Measurements from ENCODE around the gene EPS8. TPM values are rescaled to one million over a fixed set of nuclear protein-coding genes. Genes with fewer than 3 reads are reported as not detected.

Gene EPS8
- total RNA-seq, 2 donors from 2014 or later: 38.0 to 46.2 TPM

GRCh38 chr12:15732341-15733061 lies 56.7 kb downstream of the EPS8 start:
- no peaks in the 10 kb centered on the region for H3K9me3 Mint-ChIP-seq
- H3K4me3 Mint-ChIP-seq: no peak overlapping the region
- DNase-seq (ENCODE audit: low spot score) (no peak), ATAC-seq (no peak)
- peaks cover 4 to 21% of the 10 kb centered on the region in 2 donors for H3K27me3 Mint-ChIP-seq
- H3K27ac Mint-ChIP-seq: no peak overlapping the region
- no peaks in the 10 kb centered on the region for H3K36me3 Mint-ChIP-seq
- no peaks in the 10 kb centered on the region for H3K4me1 Mint-ChIP-seq (ENCODE audit: low read depth in 2 of 2)

DNA sequence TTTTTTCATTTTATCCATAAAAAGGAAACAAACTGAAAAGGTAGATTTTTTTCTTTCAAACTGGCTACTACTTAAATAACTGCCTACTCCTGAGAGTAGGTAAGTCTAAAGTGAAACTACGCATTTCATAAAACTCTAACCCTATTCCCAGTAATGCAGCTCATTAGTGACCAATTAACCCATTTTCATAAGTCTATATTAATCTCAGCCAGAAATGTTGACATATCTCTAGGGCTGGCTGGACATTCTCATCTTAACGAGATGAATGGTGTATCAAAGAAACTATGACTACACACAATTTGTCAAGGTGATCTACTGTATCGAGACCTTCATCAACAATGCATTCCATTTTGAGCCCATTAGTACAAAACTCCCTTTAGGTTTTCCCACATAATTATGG lies 57.2 kb downstream of the EPS8 start:
- Mint-ChIP-seq H3K9me3 (no peaks in the 10 kb centered on the region), H3K27me3 (peaks cover 4 to 21% of the 10 kb centered on the region in 2 donors), H3K4me3 (no peak overlapping the region)

GRCh38 chr12:15729097-15729496 lies 60.1 kb downstream of the EPS8 start:
- ATAC-seq (no peak), DNase-seq (ENCODE audit: low spot score) (no peak)
- H3K27ac Mint-ChIP-seq: no peak overlapping the region
- H3K36me3 Mint-ChIP-seq: no peaks in the 10 kb centered on the region
- no peaks in the 10 kb centered on the region for H3K9me3 Mint-ChIP-seq
- H3K4me1 Mint-ChIP-seq (ENCODE audit: low read depth in 2 of 2): no peaks in the 10 kb centered on the region
- peaks cover 4 to 33% of the 10 kb centered on the region in 2 donors for H3K27me3 Mint-ChIP-seq
- H3K4me3 Mint-ChIP-seq: no peak overlapping the region

More for the DNA sequence above, 57.2 kb downstream of the EPS8 start:
- Mint-ChIP-seq H3K36me3 (no peaks in the 10 kb centered on the region), H3K4me1 (ENCODE audit: low read depth in 2 of 2) (no peaks in the 10 kb centered on the region), H3K27ac (no peak overlapping the region)
- ATAC-seq (no peak), DNase-seq (ENCODE audit: low spot score) (no peak)

- Mint-ChIP-seq H3K4me1 (ENCODE audit: low read depth in 2 of 2) (no peaks in the 10 kb centered on the region), H3K27me3 (peaks cover 4 to 28% of the 10 kb centered on the region in 2 donors), H3K4me3 (no peak overlapping the region), H3K27ac (no peak overlapping the region), H3K9me3 (no peaks in the 10 kb centered on the region), H3K36me3 (no peaks in the 10 kb centered on the region)
- no peak for DNase-seq (ENCODE audit: low spot score)
- ATAC-seq: no peak
These were observed 61.0 kb downstream of the EPS8 start for GRCh38 chr12:15728118-15728598.

- H3K27ac Mint-ChIP-seq: no peak overlapping the region
- no peaks in the 10 kb centered on the region for H3K4me1 Mint-ChIP-seq (ENCODE audit: low read depth in 2 of 2)
- no peaks in the 10 kb centered on the region for H3K36me3 Mint-ChIP-seq
- DNase-seq (ENCODE audit: low spot score) (no peak), ATAC-seq (no peak)
- peaks cover 4 to 22% of the 10 kb centered on the region in 2 donors for H3K27me3 Mint-ChIP-seq
- no peak overlapping the region for H3K4me3 Mint-ChIP-seq
- no peaks in the 10 kb centered on the region for H3K9me3 Mint-ChIP-seq
These were observed 62.4 kb downstream of the EPS8 start for GRCh38 chr12:15726878-15727150.

GRCh38 chr12:15726027-15726877 lies 62.9 kb downstream of the EPS8 start:
- Mint-ChIP-seq H3K4me1 (ENCODE audit: low read depth in 2 of 2) (no peaks in the 10 kb centered on the region), H3K36me3 (no peaks in the 10 kb centered on the region), H3K9me3 (no peaks in the 10 kb centered on the region), H3K27ac (no peak overlapping the region), H3K27me3 (peaks cover 4 to 24% of the 10 kb centered on the region in 2 donors), H3K4me3 (no peak overlapping the region)
- DNase-seq (ENCODE audit: low spot score) (no peak), ATAC-seq (no peak)

- Mint-ChIP-seq H3K9me3 (no peaks in the 10 kb centered on the region), H3K4me1 (ENCODE audit: low read depth in 2 of 2) (peaks cover 0 to 4% of the 10 kb centered on the region in 2 donors), H3K27me3 (peaks cover 7 to 25% of the 10 kb centered on the region in 2 donors), H3K27ac (no peak overlapping the region), H3K36me3 (no peaks in the 10 kb centered on the region), H3K4me3 (no peak overlapping the region)
- ATAC-seq: no peak
- no peak for DNase-seq (ENCODE audit: low spot score)
These were observed 66.2 kb downstream of the EPS8 start for GRCh38 chr12:15722951-15723350.

DNA sequence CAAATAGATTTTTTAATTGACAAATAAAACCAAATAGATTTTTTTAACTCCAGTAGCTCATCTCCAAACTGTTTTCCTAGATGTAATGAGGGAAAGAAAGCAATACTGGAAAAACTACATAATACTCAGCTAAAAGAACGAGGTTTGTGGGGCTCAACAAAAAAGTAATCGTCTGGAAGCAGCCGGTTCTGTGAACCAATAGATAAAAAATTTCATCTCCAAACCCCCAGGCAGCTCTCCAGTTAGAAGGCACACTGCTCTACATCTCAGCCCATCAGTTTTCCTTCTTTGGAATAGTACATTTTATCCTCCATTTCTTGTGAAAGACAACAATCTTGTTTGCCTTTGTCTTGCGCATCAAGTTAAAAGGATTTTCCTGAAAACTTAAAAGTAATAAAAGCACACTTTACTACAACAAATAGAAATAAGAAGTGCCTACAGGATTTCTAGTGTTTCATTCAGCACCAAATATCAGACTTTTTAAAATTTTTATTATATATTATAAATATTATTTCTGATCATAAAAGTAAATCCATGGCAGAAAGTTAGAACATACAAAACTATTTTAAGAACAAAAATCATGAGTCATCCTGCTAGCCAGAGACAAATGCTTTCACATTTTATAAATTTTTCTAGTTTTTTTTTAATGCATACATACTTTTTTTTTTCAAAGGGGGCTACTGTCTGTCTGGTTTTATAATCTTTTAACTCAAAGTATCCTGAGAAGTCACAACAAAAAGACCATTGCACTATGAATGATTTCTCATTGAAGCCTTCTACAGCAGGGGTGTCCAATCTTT lies 67.7 kb downstream of the EPS8 start:
- DNase-seq (ENCODE audit: low spot score) (no peak), ATAC-seq (no peak)
- no peak overlapping the region for H3K27ac Mint-ChIP-seq
- no peaks in the 10 kb centered on the region for H3K9me3 Mint-ChIP-seq
- H3K36me3 Mint-ChIP-seq: no peaks in the 10 kb centered on the region
- no peak overlapping the region for H3K4me3 Mint-ChIP-seq
- H3K27me3 Mint-ChIP-seq: peaks cover 11 to 30% of the 10 kb centered on the region in 2 donors
- H3K4me1 Mint-ChIP-seq (ENCODE audit: low read depth in 2 of 2): peaks cover 0 to 4% of the 10 kb centered on the region in 2 donors

DNA sequence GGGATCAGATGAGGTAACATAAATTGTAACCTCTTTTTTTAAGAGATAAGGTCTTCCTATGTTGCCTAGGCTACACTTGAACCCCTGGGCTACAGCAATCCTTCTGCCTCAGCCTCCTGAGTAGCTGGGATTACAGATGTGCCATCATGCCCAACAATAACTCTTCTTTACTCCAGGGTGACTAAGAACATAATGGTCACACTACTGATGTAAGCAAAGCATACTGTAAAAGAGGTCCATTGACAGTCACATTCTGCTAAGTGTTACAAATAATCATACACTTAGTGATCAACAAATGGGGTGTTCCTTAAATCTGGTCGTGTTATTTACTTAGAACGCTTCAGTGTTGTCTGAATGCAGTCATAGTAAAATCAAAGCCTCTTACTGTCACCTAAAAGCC lies 68.9 kb downstream of the EPS8 start:
- H3K27me3 Mint-ChIP-seq: peaks cover 11 to 21% of the 10 kb centered on the region in 2 donors
- no peak for ATAC-seq
- H3K4me1 Mint-ChIP-seq (ENCODE audit: low read depth in 2 of 2): peaks cover 0 to 4% of the 10 kb centered on the region in 2 donors

GRCh38 chr12:15719230-15719629 lies 70.0 kb downstream of the EPS8 start:
- H3K4me1 Mint-ChIP-seq (ENCODE audit: low read depth in 2 of 2): peaks cover 0 to 4% of the 10 kb centered on the region in 2 donors
- ATAC-seq: no peak

More for the DNA sequence above, 68.9 kb downstream of the EPS8 start:
- no peaks in the 10 kb centered on the region for H3K36me3 Mint-ChIP-seq
- no peaks in the 10 kb centered on the region for H3K9me3 Mint-ChIP-seq
- no peak overlapping the region for H3K4me3 Mint-ChIP-seq
- DNase-seq (ENCODE audit: low spot score): no peak
- H3K27ac Mint-ChIP-seq: peak overlapping the region in 1 of 2 donors; percentile 16

GRCh38 chr12:15717940-15718567 lies 71.1 kb downstream of the EPS8 start:
- DNase-seq (ENCODE audit: low spot score): no peak
- ATAC-seq: no peak
- Mint-ChIP-seq H3K27me3 (peaks cover 11 to 25% of the 10 kb centered on the region in 2 donors), H3K9me3 (no peaks in the 10 kb centered on the region), H3K4me3 (no peak overlapping the region), H3K4me1 (ENCODE audit: low read depth in 2 of 2) (peaks cover 0 to 4% of the 10 kb centered on the region in 2 donors), H3K36me3 (no peaks in the 10 kb centered on the region), H3K27ac (no peak overlapping the region)

More at GRCh38 chr12:15719230-15719629, 70.0 kb downstream of the EPS8 start:
- H3K9me3 Mint-ChIP-seq: no peaks in the 10 kb centered on the region
- no peak overlapping the region for H3K4me3 Mint-ChIP-seq
- no peaks in the 10 kb centered on the region for H3K36me3 Mint-ChIP-seq
- H3K27me3 Mint-ChIP-seq: peaks cover 11 to 25% of the 10 kb centered on the region in 2 donors
- DNase-seq (ENCODE audit: low spot score): no peak
- H3K27ac Mint-ChIP-seq: no peak overlapping the region

DNA sequence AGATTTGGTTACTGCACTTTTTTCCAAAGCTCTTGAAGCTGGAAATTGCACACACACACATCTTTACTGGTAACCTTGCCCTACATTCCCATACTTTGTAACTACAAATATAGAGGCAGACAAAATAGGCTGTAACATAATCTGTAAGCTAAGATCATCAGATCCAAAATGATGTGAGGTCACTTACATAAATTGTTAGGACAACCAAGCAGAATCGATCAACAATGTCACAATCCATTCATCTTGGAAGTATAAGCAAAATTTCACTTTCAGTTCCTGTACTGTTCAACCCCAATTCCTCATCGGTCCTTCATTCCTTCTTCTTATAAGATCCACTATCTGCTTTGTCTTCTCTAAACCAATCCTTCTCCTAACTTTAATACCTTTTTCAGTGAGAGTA lies 72.6 kb downstream of the EPS8 start:
- no peak for DNase-seq (ENCODE audit: low spot score)
- Mint-ChIP-seq H3K4me1 (ENCODE audit: low read depth in 2 of 2) (peaks cover 0 to 4% of the 10 kb centered on the region in 2 donors), H3K9me3 (no peaks in the 10 kb centered on the region), H3K27ac (no peak overlapping the region), H3K4me3 (no peak overlapping the region), H3K27me3 (peaks cover 11 to 25% of the 10 kb centered on the region in 2 donors), H3K36me3 (no peaks in the 10 kb centered on the region)
- ATAC-seq: no peak

DNA sequence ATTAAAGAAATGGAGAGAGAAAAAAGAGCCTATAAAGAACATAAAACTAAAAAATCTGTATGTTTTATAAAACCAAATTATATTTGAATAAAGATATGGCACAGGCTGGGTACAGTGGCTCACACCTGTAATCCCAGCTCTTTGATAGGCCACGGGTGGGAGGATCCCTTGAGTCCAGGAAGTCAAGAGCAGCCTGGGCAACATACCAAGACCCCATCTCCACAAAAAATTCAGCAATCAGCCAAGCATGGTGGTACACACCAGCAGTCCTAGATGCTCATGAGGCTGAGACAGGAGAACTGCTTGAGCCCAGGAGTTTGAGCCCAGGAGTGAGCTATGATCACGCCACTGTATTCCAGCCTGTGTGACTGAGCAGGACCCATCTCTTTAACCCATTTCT lies 74.9 kb downstream of the EPS8 start:
- peaks cover 0 to under 1% of the 10 kb centered on the region in 2 donors for H3K4me1 Mint-ChIP-seq (ENCODE audit: low read depth in 2 of 2)
- H3K4me3 Mint-ChIP-seq: no peak overlapping the region
- H3K27me3 Mint-ChIP-seq: peaks cover 6 to 13% of the 10 kb centered on the region in 2 donors
- ATAC-seq (no peak), DNase-seq (ENCODE audit: low spot score) (no peak)
- H3K36me3 Mint-ChIP-seq: no peaks in the 10 kb centered on the region
- H3K27ac Mint-ChIP-seq: no peak overlapping the region
- H3K9me3 Mint-ChIP-seq: no peaks in the 10 kb centered on the region

All from natural killer cell treated with Interleukin-12 subunit alpha and Interleukin-12 subunit beta and Interleukin-15 and Interleukin-18, amount 100 ng/mL, for 72 hours (primary cell).